ENCODE data around the gene DTL.
"Not testable (repeated sequence)": the region's sequence is repeated elsewhere in the genome, so short reads cannot be mapped to it uniquely, and the experiment has no call there.

The DTL gene

DNA sequence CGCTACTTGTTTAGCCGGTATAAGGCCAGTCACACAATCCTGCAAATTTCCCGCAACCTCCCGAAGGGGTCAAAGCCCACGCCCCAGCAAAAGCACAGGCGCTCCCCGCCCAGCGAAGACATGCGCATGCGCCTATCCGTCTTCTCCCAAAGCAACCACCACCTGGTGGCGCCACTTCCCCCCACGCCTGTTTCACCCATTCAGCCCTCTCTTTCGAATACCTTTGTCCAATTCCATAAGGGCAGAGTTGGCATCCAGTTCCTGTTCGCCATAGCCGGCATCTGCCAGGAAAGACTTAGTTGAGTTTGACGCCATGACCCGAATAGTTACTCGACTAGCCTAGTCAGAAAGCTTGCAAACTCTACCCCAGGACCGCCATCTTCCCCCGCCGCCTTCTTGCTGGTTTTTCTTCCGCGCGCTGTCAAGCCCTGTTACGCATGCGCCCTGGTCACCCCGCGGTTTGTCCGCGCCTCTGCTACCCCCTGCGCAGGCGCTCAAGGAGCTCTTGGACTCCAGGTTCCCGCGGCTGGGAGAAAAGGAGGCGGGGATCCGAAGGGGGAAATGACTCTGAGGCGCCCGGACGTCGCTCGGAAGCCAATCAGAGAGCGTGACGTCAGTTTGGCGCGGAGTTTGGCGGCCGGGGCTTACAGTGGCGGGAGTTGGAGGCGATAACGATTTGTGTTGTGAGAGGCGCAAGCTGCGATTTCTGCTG lies at the start of gene DTL, which contains the start of gene INTS7:
Gene DTL (plus strand): TSS at position 626 of the 712 bp plus-strand sequence. CDS start 143 bp downstream, outside the sequence.
Gene INTS7 (minus strand): TSS at position 435 of the 712 bp plus-strand sequence. CDS start 120 bp downstream, at position 315.
- Histone ChIP-seq H3K4me3 (ENCODE audit: low read depth, low read length) (peak within 1 kb of the TSS; percentile 72), H3K79me2 (no peaks in the 10 kb centered on the region), H3K4me2 (ENCODE audit: low read length) (peak within 1 kb of the TSS; percentile 75), H3K36me3 (ENCODE audit: control insufficient read depth, insufficient read depth, low read length) (no peaks in the 10 kb centered on the region), H3K9ac (no peak within 1 kb of the TSS), H3K27me3 (ENCODE audit: control insufficient read depth, insufficient read depth, low read length) (no peaks in the 10 kb centered on the region), H3K4me1 (no peaks in the 10 kb centered on the region), H3K9me3 (ENCODE audit: control insufficient read depth, low read length) (no peaks in the 10 kb centered on the region), H2AFZ (peak within 1 kb of the TSS; percentile 91), H3K27ac (peak within 1 kb of the TSS; percentile 91)
- TF ChIP-seq CTCF (IDR thresholded peaks at IDR 0.05) = peak; percentile 89

DNA sequence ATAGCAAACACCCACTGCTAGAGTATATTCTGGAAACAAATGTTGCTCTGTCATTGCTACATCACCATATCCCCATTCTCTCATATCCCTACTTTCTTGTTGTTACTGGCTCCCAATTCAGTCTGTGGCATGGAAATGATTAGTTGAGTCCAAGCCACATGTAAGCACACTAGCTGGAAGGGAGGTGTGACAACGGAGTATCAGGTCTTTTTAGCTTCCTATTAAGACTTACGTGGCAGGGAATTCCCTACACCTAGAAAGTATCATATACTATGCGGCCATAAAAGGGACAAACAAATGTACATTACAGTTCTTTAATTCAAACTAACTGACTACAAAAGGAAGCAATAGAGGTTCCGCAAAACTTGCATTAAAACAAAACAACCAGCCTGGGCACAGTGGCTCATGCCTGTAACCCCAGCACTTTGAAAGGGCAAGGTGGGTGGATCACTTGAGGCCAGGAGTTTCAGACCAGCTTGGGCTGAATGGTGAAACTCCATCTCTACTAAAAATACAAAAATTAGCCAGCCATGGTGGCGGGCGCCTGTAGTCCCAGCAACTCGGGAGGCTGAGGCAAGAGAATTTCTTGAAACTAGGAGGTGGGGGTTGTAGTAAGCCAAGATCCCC lies 48.8 kb upstream of the DTL start:
- Histone ChIP-seq H3K4me1 (no peaks in the 10 kb centered on the region), H3K9ac (no peak overlapping the region), H3K36me3 (ENCODE audit: control insufficient read depth, insufficient read depth, low read length) (no peaks in the 10 kb centered on the region), H3K79me2 (no peaks in the 10 kb centered on the region), H3K27ac (no peak overlapping the region), H3K4me2 (ENCODE audit: low read length) (no peak overlapping the region), H3K4me3 (ENCODE audit: low read depth, low read length) (no peak overlapping the region), H2AFZ (no peak overlapping the region), H3K27me3 (ENCODE audit: control insufficient read depth, insufficient read depth, low read length) (no peaks in the 10 kb centered on the region), H3K9me3 (ENCODE audit: control insufficient read depth, low read length) (no peaks in the 10 kb centered on the region)
- TF ChIP-seq CTCF (IDR thresholded peaks at IDR 0.05) = no peak

DNA sequence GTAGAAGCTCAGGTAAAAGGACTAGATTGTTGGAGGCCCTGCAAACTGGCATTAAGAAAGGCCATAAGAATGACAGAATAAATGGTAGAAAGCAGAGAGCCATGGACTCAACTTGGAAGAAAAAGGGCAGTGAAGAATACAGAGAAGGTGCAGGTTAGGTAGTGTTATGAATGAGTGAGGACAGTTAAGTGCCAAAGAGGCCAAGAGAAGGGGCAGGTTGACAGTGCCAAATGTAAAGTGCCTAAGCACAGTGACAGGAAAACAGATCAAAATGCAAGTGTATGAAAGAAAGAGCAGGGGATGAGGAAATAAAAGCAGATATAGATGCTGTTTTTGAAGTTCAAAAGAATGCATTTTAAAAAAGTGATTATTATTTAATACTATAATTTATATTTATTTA lies 43.9 kb upstream of the DTL start:
- Histone ChIP-seq H3K79me2 (no peaks in the 10 kb centered on the region), H2AFZ (no peak overlapping the region), H3K4me3 (ENCODE audit: low read depth, low read length) (no peak overlapping the region), H3K36me3 (ENCODE audit: control insufficient read depth, insufficient read depth, low read length) (no peaks in the 10 kb centered on the region), H3K27ac (no peak overlapping the region), H3K9ac (no peak overlapping the region), H3K9me3 (ENCODE audit: control insufficient read depth, low read length) (no peaks in the 10 kb centered on the region), H3K4me2 (ENCODE audit: low read length) (no peak overlapping the region), H3K27me3 (ENCODE audit: control insufficient read depth, insufficient read depth, low read length) (no peaks in the 10 kb centered on the region), H3K4me1 (no peaks in the 10 kb centered on the region)
- TF ChIP-seq CTCF (IDR thresholded peaks at IDR 0.05) = no peak

- H2AFZ ChIP-seq; H3K79me2 ChIP-seq; H3K27me3 ChIP-seq (ENCODE audit: control insufficient read depth, insufficient read depth, low read length); H3K4me3 ChIP-seq (ENCODE audit: low read depth, low read length); H3K4me1 ChIP-seq; H3K9me3 ChIP-seq (ENCODE audit: control insufficient read depth, low read length); H3K9ac ChIP-seq; H3K4me2 ChIP-seq (ENCODE audit: low read length); H3K27ac ChIP-seq; H3K36me3 ChIP-seq (ENCODE audit: control insufficient read depth, insufficient read depth, low read length): not testable (repeated sequence)
Measured at GRCh38 chr1:211997426-211997825, 38.1 kb upstream of the DTL start.

DNA sequence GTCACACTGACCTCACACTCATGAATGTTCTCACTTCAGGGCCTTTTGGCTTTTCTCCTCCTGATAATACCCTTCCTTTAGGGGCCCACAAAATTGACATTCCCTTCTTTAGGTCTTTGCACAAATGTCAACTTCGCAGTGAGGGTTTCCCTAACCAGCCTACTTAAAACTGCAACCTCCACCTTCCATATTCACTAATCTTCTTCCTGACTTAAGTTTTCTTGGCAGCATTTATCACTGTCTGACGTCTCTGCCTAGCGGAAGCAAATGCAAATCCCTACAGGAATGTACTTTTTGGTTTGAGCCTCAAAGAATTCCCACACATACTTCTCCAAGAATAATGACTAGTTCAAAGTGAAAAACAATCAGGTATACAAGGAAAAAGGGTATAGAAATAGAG lies 33.0 kb upstream of the DTL start:
- Histone ChIP-seq H3K4me3 (ENCODE audit: low read depth, low read length) (no peak overlapping the region), H3K27ac (no peak overlapping the region), H3K27me3 (ENCODE audit: control insufficient read depth, insufficient read depth, low read length) (no peaks in the 10 kb centered on the region), H3K79me2 (no peaks in the 10 kb centered on the region), H2AFZ (no peak overlapping the region), H3K9ac (no peak overlapping the region), H3K9me3 (ENCODE audit: control insufficient read depth, low read length) (no peaks in the 10 kb centered on the region), H3K4me2 (ENCODE audit: low read length) (no peak overlapping the region), H3K4me1 (no peaks in the 10 kb centered on the region), H3K36me3 (ENCODE audit: control insufficient read depth, insufficient read depth, low read length) (no peaks in the 10 kb centered on the region)
- no peak for TF ChIP-seq CTCF (IDR thresholded peaks at IDR 0.05)
